ENCODE data around the gene MRPS2.

DNA sequence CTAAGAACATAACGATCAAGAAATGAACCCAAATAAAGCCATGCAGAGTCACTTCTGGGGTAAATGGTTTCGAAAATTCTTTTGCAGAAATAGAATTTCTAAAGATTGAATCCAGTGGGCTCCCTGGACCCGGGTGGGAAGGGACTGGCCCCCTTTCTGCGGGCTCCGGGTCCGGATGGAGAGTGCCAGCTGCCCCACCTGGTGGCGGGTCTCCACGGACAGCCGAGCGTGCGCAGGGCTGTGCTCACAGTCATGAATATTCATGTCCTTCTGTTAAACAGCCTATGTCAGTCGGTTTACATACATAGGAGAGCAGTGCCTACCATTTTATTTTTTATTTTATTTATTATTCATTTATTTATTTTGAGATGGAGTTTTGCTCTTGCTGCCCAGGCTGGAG is 25.6 kb upstream of the MRPS2 start:
- TF ChIP-seq, protein P1, sequence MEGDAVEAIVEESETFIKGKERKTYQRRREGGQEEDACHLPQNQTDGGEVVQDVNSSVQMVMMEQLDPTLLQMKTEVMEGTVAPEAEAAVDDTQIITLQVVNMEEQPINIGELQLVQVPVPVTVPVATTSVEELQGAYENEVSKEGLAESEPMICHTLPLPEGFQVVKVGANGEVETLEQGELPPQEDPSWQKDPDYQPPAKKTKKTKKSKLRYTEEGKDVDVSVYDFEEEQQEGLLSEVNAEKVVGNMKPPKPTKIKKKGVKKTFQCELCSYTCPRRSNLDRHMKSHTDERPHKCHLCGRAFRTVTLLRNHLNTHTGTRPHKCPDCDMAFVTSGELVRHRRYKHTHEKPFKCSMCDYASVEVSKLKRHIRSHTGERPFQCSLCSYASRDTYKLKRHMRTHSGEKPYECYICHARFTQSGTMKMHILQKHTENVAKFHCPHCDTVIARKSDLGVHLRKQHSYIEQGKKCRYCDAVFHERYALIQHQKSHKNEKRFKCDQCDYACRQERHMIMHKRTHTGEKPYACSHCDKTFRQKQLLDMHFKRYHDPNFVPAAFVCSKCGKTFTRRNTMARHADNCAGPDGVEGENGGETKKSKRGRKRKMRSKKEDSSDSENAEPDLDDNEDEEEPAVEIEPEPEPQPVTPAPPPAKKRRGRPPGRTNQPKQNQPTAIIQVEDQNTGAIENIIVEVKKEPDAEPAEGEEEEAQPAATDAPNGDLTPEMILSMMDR (IDR thresholded peaks at IDR 0.05): peak in 3 of 6 experiments; percentile 36 to 44 (median 38)
- TF ChIP-seq POLR2A (IDR thresholded peaks at IDR 0.05): no peak
